ENCODE results near the gene VAV1.

- no peak for TF ChIP-seq EP300 (IDR thresholded peaks at IDR 0.05)
- TF ChIP-seq, protein P1, sequence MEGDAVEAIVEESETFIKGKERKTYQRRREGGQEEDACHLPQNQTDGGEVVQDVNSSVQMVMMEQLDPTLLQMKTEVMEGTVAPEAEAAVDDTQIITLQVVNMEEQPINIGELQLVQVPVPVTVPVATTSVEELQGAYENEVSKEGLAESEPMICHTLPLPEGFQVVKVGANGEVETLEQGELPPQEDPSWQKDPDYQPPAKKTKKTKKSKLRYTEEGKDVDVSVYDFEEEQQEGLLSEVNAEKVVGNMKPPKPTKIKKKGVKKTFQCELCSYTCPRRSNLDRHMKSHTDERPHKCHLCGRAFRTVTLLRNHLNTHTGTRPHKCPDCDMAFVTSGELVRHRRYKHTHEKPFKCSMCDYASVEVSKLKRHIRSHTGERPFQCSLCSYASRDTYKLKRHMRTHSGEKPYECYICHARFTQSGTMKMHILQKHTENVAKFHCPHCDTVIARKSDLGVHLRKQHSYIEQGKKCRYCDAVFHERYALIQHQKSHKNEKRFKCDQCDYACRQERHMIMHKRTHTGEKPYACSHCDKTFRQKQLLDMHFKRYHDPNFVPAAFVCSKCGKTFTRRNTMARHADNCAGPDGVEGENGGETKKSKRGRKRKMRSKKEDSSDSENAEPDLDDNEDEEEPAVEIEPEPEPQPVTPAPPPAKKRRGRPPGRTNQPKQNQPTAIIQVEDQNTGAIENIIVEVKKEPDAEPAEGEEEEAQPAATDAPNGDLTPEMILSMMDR (IDR thresholded peaks at IDR 0.05): no peak
- no peak for TF ChIP-seq POLR2A (IDR thresholded peaks at IDR 0.05)
- no peak for TF ChIP-seq POLR2AphosphoS5 (IDR thresholded peaks at IDR 0.05)
Measured at GRCh38 chr19:6820237-6820636, 47.7 kb downstream of the VAV1 start.
